ENCODE data around the gene NHLH1.

GRCh38 chr1:160369087-160369486 lies 2.2 kb downstream of the NHLH1 start:
- no peak for TF ChIP-seq POLR2A (IDR thresholded peaks at IDR 0.05)
- TF ChIP-seq POLR2AphosphoS5 (IDR thresholded peaks at IDR 0.05) = no peak
